ENCODE results near the gene CD4. TPM values are rescaled to one million over a fixed set of nuclear protein-coding genes. Genes with fewer than 3 reads are reported as not detected.

Gene CD4
- total RNA-seq, 2 experiments from 2014 or later: not detected

DNA sequence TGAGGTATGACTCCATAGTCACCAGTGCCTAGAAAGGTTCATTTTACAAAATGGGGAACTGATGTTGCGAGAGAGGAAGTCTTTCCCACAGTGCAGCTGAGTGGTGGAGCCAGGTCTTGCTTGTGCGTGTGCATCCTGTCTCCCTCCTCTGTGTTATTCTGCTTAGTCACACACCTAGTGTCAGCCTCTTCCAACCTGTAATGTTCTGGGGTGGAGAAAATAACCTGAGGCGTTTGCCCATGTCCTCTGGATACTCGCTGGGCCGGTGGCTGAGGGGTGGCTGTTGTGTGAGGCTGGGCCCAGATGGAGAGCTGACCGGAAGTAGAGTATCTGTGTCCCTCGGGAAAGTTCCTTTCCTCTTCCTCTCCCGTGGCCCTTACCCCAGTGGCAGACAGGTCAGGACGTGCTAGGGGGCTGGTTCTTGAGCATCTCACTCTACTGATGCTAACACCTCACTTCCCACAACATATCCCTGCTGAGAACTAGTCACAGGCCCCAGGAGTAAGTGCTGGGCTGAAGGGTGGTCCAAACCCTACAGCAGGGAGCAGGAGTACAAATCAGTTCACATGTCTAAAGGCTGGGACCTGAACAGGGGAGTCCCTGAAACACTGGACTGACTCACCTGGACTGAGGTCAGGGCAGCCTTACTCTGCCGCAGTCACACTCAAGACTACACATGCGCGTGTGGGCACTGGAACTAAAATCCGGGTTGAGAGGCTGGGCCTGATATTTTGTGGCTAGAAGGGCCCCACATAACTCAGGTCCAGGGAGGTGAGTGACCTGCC, 43.4 kb upstream of the CD4 start:
- no TSS peak for BruUV-seq (replicated peaks)
- intact Hi-C loops (cut with micrococcal nuclease; ENCODE audit: unreplicated experiment): no loop called here
- ChIA-PET CTCF (ENCODE audit: unreplicated experiment) (interaction anchor here (0.6 kb wide), 1 partner anchor 471 kb away, joined by 3 read pairs; no protein-coding TSS in a partner anchor), POLR2A (no interaction called here)
- Histone ChIP-seq H3K27ac (ENCODE audit: low read depth, low read length, poor library complexity, severe bottlenecking) (no peak overlapping the region), H3K9me2 (ENCODE audit: insufficient read depth, low read length) (no peaks in the 10 kb centered on the region), H4K20me1 (ENCODE audit: insufficient read depth, low read length) (no peaks in the 10 kb centered on the region), H3K36me3 (ENCODE audit: insufficient read depth, low read length) (peaks cover 47% of the 10 kb centered on the region), H3K79me2 (ENCODE audit: insufficient read depth, low read depth, low read length) (no peaks in the 10 kb centered on the region), H3K4me2 (ENCODE audit: low read length) (peak overlapping the region; percentile 36; the same call in 1 of the 2 replicates), H3K9me3 (ENCODE audit: low read length) (no peaks in the 10 kb centered on the region), H3K4me3 (ENCODE audit: low read depth, low read length, poor library complexity, severe bottlenecking) (no peak overlapping the region), H3K4me1 (ENCODE audit: insufficient read depth, low read length, poor library complexity, severe bottlenecking) (peaks cover 14% of the 10 kb centered on the region), H2AFZ (ENCODE audit: low read length) (no peak overlapping the region)
- TF ChIP-seq, protein P1, sequence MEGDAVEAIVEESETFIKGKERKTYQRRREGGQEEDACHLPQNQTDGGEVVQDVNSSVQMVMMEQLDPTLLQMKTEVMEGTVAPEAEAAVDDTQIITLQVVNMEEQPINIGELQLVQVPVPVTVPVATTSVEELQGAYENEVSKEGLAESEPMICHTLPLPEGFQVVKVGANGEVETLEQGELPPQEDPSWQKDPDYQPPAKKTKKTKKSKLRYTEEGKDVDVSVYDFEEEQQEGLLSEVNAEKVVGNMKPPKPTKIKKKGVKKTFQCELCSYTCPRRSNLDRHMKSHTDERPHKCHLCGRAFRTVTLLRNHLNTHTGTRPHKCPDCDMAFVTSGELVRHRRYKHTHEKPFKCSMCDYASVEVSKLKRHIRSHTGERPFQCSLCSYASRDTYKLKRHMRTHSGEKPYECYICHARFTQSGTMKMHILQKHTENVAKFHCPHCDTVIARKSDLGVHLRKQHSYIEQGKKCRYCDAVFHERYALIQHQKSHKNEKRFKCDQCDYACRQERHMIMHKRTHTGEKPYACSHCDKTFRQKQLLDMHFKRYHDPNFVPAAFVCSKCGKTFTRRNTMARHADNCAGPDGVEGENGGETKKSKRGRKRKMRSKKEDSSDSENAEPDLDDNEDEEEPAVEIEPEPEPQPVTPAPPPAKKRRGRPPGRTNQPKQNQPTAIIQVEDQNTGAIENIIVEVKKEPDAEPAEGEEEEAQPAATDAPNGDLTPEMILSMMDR (conservative IDR thresholded peaks at IDR 0.05; ENCODE audit: low read length): no peak
- no peak for TF ChIP-seq EZH2phosphoT487 (IDR thresholded peaks at IDR 0.05; ENCODE audit: borderline replicate concordance, low read depth, low read length)
- DNase-seq (ENCODE audit: low spot score): peak; percentile 73

DNA sequence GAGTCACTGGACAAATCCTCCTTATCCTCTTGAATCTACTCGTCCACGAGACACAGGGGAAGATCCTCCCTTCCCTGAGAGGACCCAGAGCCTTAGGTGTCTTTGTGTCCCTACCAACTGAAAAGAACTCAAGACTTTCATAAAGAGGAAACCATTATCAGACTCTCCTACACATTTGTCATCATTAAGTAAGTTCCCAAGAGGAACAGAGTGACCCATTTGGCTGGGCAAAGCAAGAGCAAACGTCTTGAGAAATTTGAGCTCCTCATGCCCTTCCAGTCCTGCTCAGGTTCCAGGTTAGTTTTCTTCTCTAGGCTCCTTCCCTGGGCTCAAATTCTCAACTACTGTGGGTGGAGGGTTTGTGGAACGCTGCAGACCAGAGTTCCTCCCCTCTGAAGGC, 42.1 kb upstream of the CD4 start:
- Histone ChIP-seq H3K9me2 (ENCODE audit: insufficient read depth, low read length) (no peaks in the 10 kb centered on the region), H3K4me2 (ENCODE audit: low read length) (no peak overlapping the region), H3K36me3 (ENCODE audit: insufficient read depth, low read length) (peaks cover 57% of the 10 kb centered on the region), H3K4me1 (ENCODE audit: insufficient read depth, low read length, poor library complexity, severe bottlenecking) (peaks cover 19% of the 10 kb centered on the region), H3K79me2 (ENCODE audit: insufficient read depth, low read depth, low read length) (peaks cover 4% of the 10 kb centered on the region; the same call in 1 of the 2 replicates), H3K4me3 (ENCODE audit: low read depth, low read length, poor library complexity, severe bottlenecking) (no peak overlapping the region), H3K27ac (ENCODE audit: low read depth, low read length, poor library complexity, severe bottlenecking) (no peak overlapping the region), H3K9me3 (ENCODE audit: low read length) (no peaks in the 10 kb centered on the region), H4K20me1 (ENCODE audit: insufficient read depth, low read length) (no peaks in the 10 kb centered on the region), H2AFZ (ENCODE audit: low read length) (no peak overlapping the region)
- CTCF ChIA-PET (ENCODE audit: unreplicated experiment): no interaction called here
- TF ChIP-seq EZH2phosphoT487 (IDR thresholded peaks at IDR 0.05; ENCODE audit: borderline replicate concordance, low read depth, low read length): no peak
- TF ChIP-seq, protein P1 (conservative IDR thresholded peaks at IDR 0.05; ENCODE audit: low read length): no peak
- intact Hi-C loops (cut with micrococcal nuclease; ENCODE audit: unreplicated experiment): no loop called here
- BruUV-seq (replicated peaks): no TSS peak
- no peak for DNase-seq (ENCODE audit: low spot score)
- POLR2A ChIA-PET: interaction anchor here (0.7 kb wide), 1 partner anchor 97 kb away, joined by 3 read pairs; no protein-coding TSS in a partner anchor

DNA sequence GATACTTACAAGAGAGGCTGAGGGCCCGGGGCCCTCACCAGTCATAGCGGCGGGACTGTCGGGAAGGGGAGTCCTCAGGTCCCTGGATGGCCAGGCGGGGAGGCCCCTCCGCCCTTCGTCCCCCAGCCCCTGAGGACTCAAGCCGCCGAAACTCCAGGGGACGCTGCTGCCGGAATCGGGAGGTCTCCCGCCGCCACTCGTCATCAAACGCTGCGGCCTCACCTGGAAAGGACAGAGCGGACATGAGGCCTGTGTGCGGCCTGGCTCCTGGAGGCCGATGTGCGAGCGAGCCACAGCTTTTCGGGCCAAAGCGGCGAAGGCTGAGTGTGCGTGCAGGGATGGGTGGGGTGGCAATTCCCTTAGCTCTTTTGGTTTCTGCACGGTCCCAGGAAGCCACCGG, 40.6 kb upstream of the CD4 start:
- H3K4me2 ChIP-seq (ENCODE audit: low read length): no peak overlapping the region

More for the DNA sequence above, 40.6 kb upstream of the CD4 start:
- intact Hi-C loops (cut with micrococcal nuclease; ENCODE audit: unreplicated experiment): no loop called here
- Histone ChIP-seq H3K36me3 (ENCODE audit: insufficient read depth, low read length) (peaks cover 57% of the 10 kb centered on the region), H3K4me3 (ENCODE audit: low read depth, low read length, poor library complexity, severe bottlenecking) (no peak overlapping the region), H3K27ac (ENCODE audit: low read depth, low read length, poor library complexity, severe bottlenecking) (no peak overlapping the region), H3K79me2 (ENCODE audit: insufficient read depth, low read depth, low read length) (peaks cover 8% of the 10 kb centered on the region; the same call in 1 of the 2 replicates), H4K20me1 (ENCODE audit: insufficient read depth, low read length) (no peaks in the 10 kb centered on the region), H3K4me1 (ENCODE audit: insufficient read depth, low read length, poor library complexity, severe bottlenecking) (peaks cover 23% of the 10 kb centered on the region), H3K9me2 (ENCODE audit: insufficient read depth, low read length) (no peaks in the 10 kb centered on the region), H3K9me3 (ENCODE audit: low read length) (no peaks in the 10 kb centered on the region), H2AFZ (ENCODE audit: low read length) (no peak overlapping the region)
- no peak for DNase-seq (ENCODE audit: low spot score)
- CTCF ChIA-PET (ENCODE audit: unreplicated experiment): no interaction called here
- POLR2A ChIA-PET: no interaction called here
- no TSS peak for BruUV-seq (replicated peaks)
- TF ChIP-seq, protein P1 (conservative IDR thresholded peaks at IDR 0.05; ENCODE audit: low read length): no peak

Data from OCI-LY7 (cell line).